Central memory CD4-positive, alpha-beta T cell (primary cell): ENCODE data around the gene PRDX6.
"Not testable (repeated sequence)": the region's sequence is repeated elsewhere in the genome, so short reads cannot be mapped to it uniquely, and the experiment has no call there.

Experiments
- DNase-seq: peaks from one replicate; pipeline ENCODE4 v3.0.0; 2022

Gene PRDX6

GRCh38 chr1:173469656-173470055 is 7.5 kb upstream of the PRDX6 start:
- no peak for DNase-seq

GRCh38 chr1:173470608-173471007 is 6.5 kb upstream of the PRDX6 start:
- no peak for DNase-seq

- DNase-seq = no peak
These were observed 3.5 kb upstream of the PRDX6 start for GRCh38 chr1:173473599-173474011.

GRCh38 chr1:173474097-173474779 is 2.9 kb upstream of the PRDX6 start:
- DNase-seq = no peak

GRCh38 chr1:173474780-173475421 is 2.2 kb upstream of the PRDX6 start:
- not testable (repeated sequence) for DNase-seq

- no peak for DNase-seq
These were observed 1.5 kb upstream of the PRDX6 start for GRCh38 chr1:173475564-173476196.

- no peak for DNase-seq
These were observed 904 bp upstream of the PRDX6 start for GRCh38 chr1:173476197-173476664.

GRCh38 chr1:173476665-173477285 is 360 bp upstream of the PRDX6 start:
- peak; percentile 85 for DNase-seq

GRCh38 chr1:173478094-173478674 is 1.0 kb downstream of the PRDX6 start:
- DNase-seq = no peak

- no peak for DNase-seq
These were observed 2.5 kb downstream of the PRDX6 start for GRCh38 chr1:173479649-173480048.

GRCh38 chr1:173481195-173481772 is 4.1 kb downstream of the PRDX6 start:
- DNase-seq = no peak

- DNase-seq = no peak
These were observed 5.5 kb downstream of the PRDX6 start for GRCh38 chr1:173482683-173483082.

- no peak for DNase-seq
These were observed 7.1 kb downstream of the PRDX6 start for GRCh38 chr1:173484276-173484675.

GRCh38 chr1:173485401-173485800 is 8.3 kb downstream of the PRDX6 start:
- no peak for DNase-seq

- no peak for DNase-seq
These were observed 10.9 kb downstream of the PRDX6 start for GRCh38 chr1:173488001-173488400.

GRCh38 chr1:173489149-173489600 is 12.0 kb downstream of the PRDX6 start:
- DNase-seq = no peak

GRCh38 chr1:173489929-173490328 is 12.8 kb downstream of the PRDX6 start:
- DNase-seq = no peak

- no peak for DNase-seq
These were observed 14.4 kb downstream of the PRDX6 start for GRCh38 chr1:173491508-173491907.

- not testable (repeated sequence) for DNase-seq
These were observed 16.0 kb downstream of the PRDX6 start for GRCh38 chr1:173493125-173493524.

- DNase-seq = no peak
These were observed 18.6 kb downstream of the PRDX6 start for GRCh38 chr1:173495609-173496267.

GRCh38 chr1:173496757-173497320 is 19.7 kb downstream of the PRDX6 start:
- no peak for DNase-seq

GRCh38 chr1:173499729-173500128 is 22.6 kb downstream of the PRDX6 start:
- no peak for DNase-seq
